Transverse colon (tissue), 4 donors: Measurements from ENCODE around the gene LCP2.

Source experiments
- CTCF ChIP-seq, 5 experiments: fragments of 200-600 bp in 3 of 5; fragments of 450-650 bp in 2 of 5; sonication (generic) in 3 of 5; IDR thresholded peaks; 1 replicate in 2 of 5; 2 replicates in 3 of 5; pipeline ENCODE4 v1.5.1; 2016 to 2017; ENCODE audit warnings: antibody characterized with exemption in 5 of 5, inconsistent platforms in 3 of 5, mild to moderate bottlenecking in 2 of 5, moderate library complexity in 1 of 5
- EP300 ChIP-seq: sonication (generic); formaldehyde crosslinking; IDR thresholded peaks from one replicate; pipeline ENCODE4 v1.6.1; 2017; ENCODE audit warnings: antibody characterized with exemption, low read depth
- POLR2A ChIP-seq: fragments of 450-650 bp; IDR thresholded peaks from one replicate; pipeline ENCODE4 v1.6.1; 2016; ENCODE audit warnings: antibody characterized with exemption, mild to moderate bottlenecking, moderate library complexity
- POLR2AphosphoS5 ChIP-seq, 3 donors: sonication (generic); formaldehyde crosslinking; IDR thresholded peaks; one replicate each; pipeline ENCODE4 v1.6.1; 2016; ENCODE audit warnings: antibody characterized with exemption in 3 of 3

- TF ChIP-seq CTCF (IDR thresholded peaks at IDR 0.05) (no peak), POLR2A (no peak), POLR2AphosphoS5 (IDR thresholded peaks at IDR 0.05) (no peak), EP300 (no peak)
Observed at GRCh38 chr5:170256571-170256970, 41.0 kb downstream of the LCP2 start.
